IPS-NIHi11 (cell line): ENCODE measurements around the gene TMED4.

Source experiments
- DNase-seq: peaks from one replicate; pipeline ENCODE4 v3.0.0; 2012; ENCODE audit warnings: mixed read lengths, low spot score

The TMED4 gene

GRCh38 chr7:44540592-44541027 lies 41.4 kb downstream of the TMED4 start:
- DNase-seq = no peak

- no peak for DNase-seq
Observed at GRCh38 chr7:44539669-44540506, 42.1 kb downstream of the TMED4 start.

- peak; percentile 3 for DNase-seq
Observed at GRCh38 chr7:44538798-44539668, 43.0 kb downstream of the TMED4 start.

DNA sequence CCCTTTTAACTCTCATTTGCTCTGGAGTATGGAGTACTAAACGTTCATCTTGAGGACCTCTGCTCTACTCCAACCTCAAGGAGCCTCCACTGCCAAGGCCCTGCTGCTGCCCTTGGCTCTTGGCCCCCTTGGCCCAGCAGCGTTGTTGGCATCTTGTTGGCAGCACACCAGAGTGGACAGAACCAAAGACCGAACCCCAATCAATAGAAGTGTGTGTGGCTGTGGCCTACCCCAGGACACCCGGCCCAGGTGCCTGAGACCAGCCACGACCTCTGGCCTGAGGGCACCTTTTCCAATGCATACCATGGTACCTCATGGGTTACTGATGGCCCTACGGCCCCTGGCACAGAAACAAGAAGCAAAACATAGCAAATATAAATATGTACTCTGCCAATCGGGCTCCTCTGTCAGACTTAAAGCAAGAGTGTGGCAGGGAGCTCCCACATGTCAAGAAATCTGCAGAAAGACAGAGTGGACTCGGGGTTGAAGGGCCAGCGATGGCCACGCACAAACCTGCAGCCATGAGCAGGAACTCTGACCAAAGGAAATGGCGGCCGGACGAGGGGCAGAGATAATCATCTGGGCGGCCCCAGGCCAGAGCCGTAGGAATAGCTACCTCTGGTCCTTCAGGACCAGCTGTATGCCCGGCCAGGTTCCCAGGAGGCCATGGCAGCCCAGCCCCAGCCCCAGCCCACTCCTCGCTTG lies 43.8 kb downstream of the TMED4 start:
- DNase-seq = peak; percentile 3

GRCh38 chr7:44537442-44537841 lies 44.6 kb downstream of the TMED4 start:
- DNase-seq = no peak

GRCh38 chr7:44536090-44536489 lies 45.9 kb downstream of the TMED4 start:
- peak; percentile 4 for DNase-seq

- no peak for DNase-seq
Observed at GRCh38 chr7:44535348-44536064, 46.5 kb downstream of the TMED4 start.

GRCh38 chr7:44534501-44534900 lies 47.5 kb downstream of the TMED4 start:
- DNase-seq = peak; percentile 96

DNA sequence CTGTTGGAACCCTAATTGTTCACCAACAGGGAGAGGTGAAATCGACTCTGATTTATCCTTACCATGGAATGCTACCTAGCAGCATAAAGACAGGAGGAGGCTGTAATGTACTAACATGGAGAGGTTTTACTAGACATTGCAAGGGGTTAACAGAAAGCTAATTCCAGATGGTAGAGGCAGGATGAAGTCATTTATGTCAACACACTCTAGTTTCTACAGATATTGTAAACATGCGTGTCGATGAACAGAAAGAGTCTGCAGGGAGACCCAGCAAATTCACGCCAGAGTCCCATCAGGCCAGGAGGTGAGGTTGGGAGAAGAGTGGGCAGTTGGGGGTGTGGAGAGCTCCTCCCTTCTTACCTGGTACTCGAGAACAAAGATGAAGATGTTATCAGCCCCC lies 47.9 kb downstream of the TMED4 start:
- DNase-seq = no peak

GRCh38 chr7:44533301-44534055 lies 48.6 kb downstream of the TMED4 start:
- DNase-seq = peak; percentile 17

DNA sequence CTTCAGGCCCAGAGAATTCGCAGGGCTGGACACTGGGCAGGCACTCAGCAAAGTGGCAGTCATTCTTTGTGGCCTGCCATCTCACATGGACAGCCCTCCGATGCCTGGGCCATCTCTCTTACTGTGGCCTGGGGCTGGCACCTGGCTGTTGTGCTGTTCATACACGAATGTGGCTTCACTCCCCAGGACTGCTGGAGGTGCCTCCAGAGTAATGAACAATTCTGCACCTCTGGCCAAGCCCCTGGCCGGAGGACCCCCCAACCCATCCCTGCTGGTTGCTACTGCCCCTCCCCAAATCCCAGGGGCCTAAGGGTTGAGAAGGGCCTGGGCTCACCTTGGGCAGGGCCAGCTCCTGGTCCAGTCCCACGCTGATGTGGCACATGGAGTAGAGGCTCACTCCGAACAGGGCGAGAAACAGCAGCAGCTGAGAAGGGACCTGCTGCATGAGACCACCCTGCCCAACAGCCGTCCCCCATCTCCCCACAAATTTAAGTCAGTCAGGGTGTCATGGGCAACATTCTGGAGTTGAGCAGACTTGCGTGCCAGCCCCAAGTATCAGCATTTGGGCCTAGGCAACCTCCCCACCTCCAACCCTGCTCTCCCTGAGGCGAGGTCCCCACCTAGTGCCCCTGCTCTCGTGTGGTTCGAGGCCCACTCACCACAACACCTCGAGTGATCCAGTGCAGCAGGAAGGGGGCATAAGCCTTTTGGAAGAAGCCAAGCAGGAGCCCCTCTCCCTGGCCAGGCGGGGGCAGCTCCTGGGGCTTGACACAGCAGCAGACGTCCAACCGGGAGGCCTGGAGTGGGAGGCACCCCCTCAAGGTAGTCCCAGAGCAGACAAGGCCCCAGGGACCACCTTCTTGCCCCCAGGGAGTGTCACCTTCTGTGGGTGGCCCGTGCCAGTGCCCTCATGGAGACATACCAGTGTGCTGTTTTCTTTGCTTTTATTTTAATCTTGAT lies 50.3 kb downstream of the TMED4 start:
- DNase-seq = peak; percentile 6

- DNase-seq = peak; percentile 5
Observed at GRCh38 chr7:44530990-44531389, 51.0 kb downstream of the TMED4 start.
